Pons (tissue), 1 donor: Measurements from ENCODE around the gene NOD1.
"Not testable (repeated sequence)": the region's sequence is repeated elsewhere in the genome, so short reads cannot be mapped to it uniquely, and the experiment has no call there.

Experiments used
- DNase-seq: peaks from one replicate; pipeline ENCODE4 v3.0.0-alpha.2; 2016; ENCODE audit warnings: low spot score

The NOD1 gene

GRCh38 chr7:30503274-30504212, 25.0 kb upstream of the NOD1 start:
- no peak for DNase-seq

- no peak for DNase-seq
Observed at GRCh38 chr7:30502470-30503251, 24.1 kb upstream of the NOD1 start.

DNA sequence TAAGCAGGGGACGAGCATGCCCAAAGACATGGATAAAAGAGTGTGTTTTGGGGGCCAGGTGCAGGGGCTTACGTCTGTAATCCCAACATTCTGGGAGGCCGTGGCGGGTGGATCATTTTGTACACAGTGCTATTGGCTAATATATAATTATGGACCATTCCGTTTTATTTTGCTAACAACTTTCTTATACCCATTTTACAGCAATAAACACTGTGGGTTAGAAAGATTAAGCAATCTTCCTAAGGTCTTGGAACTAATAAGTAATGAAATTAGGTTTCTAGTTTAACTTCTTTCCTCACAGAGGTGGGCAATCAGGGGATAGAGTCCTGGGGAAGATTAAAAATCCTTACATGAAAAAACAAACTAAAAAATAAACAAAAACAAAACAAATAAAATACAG, 22.7 kb upstream of the NOD1 start:
- DNase-seq = no peak

- no peak for DNase-seq
Observed at GRCh38 chr7:30493228-30493627, 14.6 kb upstream of the NOD1 start.

GRCh38 chr7:30491417-30491816, 12.8 kb upstream of the NOD1 start:
- no peak for DNase-seq

- no peak for DNase-seq
Observed at GRCh38 chr7:30487371-30487770, 8.8 kb upstream of the NOD1 start.

DNA sequence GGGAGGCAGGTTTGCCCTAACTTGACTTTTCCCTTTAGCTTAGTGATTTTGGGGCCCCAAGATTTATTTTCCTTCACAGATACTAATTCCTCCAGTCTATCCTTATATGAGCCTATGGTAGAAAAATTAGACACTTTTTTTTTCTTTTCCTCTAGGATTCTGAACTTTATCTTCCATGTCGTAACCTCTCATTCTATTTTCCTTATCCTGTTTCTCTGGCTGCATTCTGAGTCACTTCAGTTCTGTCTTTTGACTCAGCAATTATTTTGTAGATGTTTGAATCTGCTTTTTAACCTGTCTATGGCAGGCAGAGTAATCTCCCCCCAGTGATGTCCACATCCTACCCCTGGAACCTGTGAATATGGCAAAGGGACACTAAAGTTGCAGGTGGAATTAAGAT, 7.1 kb upstream of the NOD1 start:
- no peak for DNase-seq

DNA sequence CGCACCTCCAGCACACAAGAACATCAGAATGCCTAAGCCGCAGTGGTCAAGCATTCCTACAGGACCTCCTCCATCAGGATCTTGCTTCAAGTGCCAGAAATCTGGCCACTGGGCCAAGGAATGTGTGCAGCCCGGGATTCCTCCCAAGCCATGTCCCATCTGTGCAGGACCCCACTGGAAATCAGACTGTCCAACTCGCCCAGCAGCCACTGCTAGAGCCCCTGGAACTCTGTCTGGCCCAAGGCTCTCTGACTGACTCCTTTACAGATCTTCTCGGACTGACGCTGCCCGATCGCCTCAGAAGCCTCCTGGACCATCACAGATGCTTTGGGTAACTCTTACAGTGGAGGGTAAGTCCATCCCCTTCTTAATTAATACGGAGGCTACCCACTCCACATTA, 2.8 kb upstream of the NOD1 start:
- not testable (repeated sequence) for DNase-seq

GRCh38 chr7:30479202-30480120, 877 bp upstream of the NOD1 start:
- DNase-seq = no peak

- DNase-seq = no peak
Observed at GRCh38 chr7:30476459-30477145, 2.0 kb downstream of the NOD1 start.

DNA sequence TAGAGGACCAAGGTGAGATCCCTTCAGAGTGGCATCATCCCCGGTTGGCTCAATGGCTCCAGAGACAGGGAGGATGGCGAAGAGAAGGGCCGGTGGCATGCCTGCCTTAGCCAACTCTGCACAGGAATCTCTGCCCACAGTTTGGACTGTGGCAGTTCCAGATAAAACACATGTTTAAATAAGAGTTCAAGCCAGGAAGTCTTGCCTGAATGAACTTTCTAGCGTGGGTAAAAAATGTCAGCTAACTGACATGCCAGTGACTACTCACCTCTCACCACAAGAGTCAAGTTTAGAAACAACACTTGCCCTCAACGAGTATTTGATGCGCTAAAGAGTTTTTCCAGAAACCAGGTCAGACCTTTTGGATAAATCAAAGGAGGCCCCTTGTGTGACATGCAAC, 3.0 kb downstream of the NOD1 start:
- no peak for DNase-seq

DNA sequence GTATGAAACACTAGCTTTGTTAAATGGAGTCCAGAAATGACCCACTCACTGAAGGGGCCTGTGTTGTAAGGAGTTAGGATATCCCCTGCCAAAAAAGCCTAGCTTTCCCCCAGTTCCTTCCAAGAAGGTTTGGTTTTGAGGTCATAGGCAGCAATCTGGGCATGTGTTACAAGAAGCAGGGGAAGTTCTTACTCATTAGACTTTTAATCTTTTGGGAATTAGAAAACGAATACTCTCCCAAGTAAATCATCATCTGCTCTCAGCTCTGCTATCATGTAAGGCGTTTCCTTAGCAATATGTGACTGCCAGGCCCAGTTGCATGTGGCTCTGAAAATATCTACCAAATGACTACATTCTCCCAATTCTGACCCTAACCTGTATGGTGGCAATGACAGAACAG, 3.7 kb downstream of the NOD1 start:
- DNase-seq = no peak

DNA sequence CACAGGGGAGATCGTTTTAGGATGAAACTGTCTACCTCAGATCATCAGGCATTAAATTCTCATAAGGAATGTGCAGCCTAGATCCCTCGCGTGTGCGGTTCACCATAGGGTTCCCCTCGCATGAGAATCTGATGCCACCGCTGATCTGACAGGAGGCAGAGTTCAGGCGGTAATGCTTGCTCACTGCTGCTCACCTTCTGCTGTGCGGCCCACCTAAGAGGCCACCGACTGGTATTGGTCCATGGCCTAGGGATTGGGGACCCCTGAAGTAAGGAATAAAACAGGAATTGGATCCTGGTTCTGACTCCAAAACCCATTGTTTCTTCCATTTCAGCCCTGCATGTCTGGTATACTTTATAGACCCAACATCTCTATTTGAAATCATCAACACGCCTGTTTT, 4.1 kb downstream of the NOD1 start:
- DNase-seq = no peak

DNA sequence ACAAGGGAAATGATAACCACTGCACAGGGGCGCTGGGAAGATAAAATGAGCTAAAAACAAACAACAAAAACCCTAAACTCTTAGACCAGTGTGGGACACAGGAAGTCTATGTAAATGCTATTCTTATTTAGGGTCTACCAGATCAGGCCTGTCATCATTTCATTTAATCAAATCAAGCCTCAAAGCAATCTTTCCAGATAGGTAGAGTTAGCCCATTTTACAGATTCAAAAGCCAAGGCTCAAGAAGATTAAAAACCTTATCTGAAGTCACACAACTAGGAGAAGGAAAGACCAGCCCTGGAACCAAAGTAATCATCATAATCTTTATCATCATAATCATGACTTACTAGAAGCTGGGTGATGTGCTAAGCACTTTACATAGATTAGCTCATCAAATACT, 4.7 kb downstream of the NOD1 start:
- no peak for DNase-seq

DNA sequence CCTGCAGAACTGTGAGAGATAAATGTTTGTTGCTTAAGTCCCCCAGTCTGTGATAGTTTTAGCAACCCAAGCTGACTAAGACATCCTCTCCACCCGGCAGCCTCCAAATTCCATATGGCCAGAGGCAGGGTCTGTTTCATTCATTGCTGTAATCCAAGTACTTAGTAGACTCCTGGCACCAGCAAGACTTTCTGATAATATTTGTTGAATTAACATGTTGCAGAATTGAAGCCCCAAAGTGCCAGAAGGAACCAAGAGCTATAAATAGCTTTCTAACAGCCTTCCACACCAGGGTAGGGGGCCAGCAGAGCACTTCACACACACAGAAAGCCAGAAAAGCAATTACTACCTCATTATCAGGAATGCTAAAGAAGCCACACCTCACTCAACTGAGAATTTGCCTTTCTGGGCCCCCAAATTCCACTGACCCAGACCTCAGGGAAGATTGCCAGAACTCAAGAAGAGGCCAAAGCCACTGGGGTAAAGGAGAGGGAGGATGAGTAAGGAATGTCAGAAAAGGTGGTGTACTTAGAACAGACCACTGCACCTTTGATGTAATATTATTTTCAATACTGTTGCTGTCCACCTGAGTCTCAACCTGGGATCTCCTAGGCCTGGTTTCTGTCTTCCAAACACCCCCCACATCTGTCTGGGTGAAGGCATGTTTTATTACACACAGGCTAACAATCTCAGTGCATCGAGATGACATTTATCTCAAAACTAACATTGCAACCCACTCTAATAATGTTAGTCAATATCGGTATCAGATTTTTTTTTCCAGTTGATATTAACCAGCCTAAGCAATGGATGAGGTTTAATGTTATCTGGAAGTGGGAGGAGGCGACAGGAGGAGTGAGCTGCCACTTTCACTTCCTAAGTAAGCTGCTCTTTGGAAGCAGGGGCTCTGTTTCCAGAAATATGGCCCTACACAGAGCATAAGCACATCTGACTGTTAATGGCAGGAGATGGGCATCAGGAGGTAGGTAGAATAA, 5.5 kb downstream of the NOD1 start:
- DNase-seq = no peak

GRCh38 chr7:30472081-30472783, 6.4 kb downstream of the NOD1 start:
- DNase-seq = no peak

DNA sequence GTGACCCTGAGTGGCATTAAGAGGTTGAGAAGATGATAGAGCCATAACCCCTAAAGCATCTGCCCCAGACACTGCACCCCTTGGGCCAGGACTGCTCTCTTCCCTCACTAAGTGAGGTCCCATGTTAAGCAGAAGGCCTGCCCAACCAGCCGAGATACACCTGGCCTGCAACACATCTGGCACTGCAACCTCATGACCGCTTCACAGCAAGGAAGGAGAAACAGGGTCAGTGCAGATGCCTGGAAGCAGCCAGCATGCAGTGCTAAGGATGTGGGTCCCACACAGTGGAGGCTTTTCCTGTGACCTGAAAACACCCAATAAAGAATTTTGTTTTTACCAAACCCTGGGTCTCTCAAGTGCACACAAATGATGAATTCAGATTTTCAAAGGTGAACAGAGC, 7.4 kb downstream of the NOD1 start:
- no peak for DNase-seq

GRCh38 chr7:30470771-30471170, 7.8 kb downstream of the NOD1 start:
- DNase-seq = no peak

DNA sequence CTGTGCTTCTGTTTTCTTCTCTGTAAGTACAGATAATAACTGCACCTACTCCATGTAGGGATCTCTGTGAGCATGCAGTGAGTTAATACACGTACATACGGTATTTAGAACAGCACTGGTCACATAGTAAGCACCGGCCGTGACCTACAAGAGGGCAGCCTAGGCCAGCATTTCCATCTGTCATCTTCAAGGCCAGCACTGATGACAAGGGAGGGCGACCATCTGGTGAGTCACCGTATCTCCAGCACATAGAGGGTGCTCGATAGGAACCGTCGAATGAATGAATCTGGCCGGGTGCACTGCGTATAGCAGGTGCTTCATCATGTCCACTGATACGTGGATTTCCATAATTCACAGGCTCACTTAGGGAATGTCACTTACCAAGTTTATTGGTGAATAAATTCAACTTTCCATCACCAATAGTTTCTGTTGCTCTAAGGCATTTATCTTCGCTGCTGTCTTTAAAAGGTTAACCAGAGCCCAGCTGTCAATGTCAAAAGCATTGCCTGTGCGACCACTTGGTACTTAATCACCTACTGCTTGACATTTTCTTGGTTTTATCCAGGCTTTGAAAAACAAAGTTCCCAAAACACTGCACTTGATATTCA, 8.3 kb downstream of the NOD1 start:
- DNase-seq = no peak
